ENCODE measurements around the gene SLC25A26. TPM values are rescaled to one million over a fixed set of nuclear protein-coding genes. Genes with fewer than 3 reads are reported as not detected.

The SLC25A26 gene
- 42.2 and 44.1 TPM in 2 replicates for total RNA-seq

GRCh38 chr3:66220602-66221377 is at the start of gene SLC25A26:
TSS of gene SLC25A26 (plus strand) at chr3:66221001. CDS start at chr3:66221095, 94 bp downstream.

Other genes starting within 250 kb of the SLC25A26 start
- gene MAGI1, start 182.1 kb upstream of the SLC25A26 start, total RNA-seq, result 5.3 and 7.5 TPM in 2 replicates